Lung (tissue), 12 donors: ENCODE data around the gene PPFIA2. TPM values are rescaled to one million over a fixed set of nuclear protein-coding genes. Genes with fewer than 3 reads are reported as not detected.

Experiments
- ATAC-seq: fragments of 200-7000 bp; cut with Tn5 transposase; one replicate; pipeline ENCODE4 v1.9.1; 2020; ENCODE audit warnings: moderate number of reproducible peaks; ENCODE audit not compliant: insufficient read depth, low FRiP score
- DNase-seq, 3 donors: peaks; one replicate each; pipeline ENCODE4 v3.0.0-alpha.2; 2013 to 2017
- H3K27ac ChIP-seq, 2 donors: one replicate each; pipeline ENCODE4 v1.5.1; 2013; ENCODE audit warnings: mild to moderate bottlenecking in 2 of 2, moderate library complexity in 2 of 2, control low read depth in 1 of 2, inconsistent platforms in 1 of 2, low read depth in 1 of 2, low read length in 1 of 2
- H3K27me3 ChIP-seq, 3 donors: one replicate each; pipeline ENCODE4 v1.5.1; 2013; ENCODE audit warnings: low read length in 2 of 3; ENCODE audit not compliant: control insufficient read depth in 3 of 3, insufficient read depth in 3 of 3
- H3K36me3 ChIP-seq, 4 donors: one replicate each; pipeline ENCODE4 v1.5.1; 2013; ENCODE audit warnings: low read length in 4 of 4, mild to moderate bottlenecking in 1 of 4, moderate library complexity in 1 of 4; ENCODE audit not compliant: control insufficient read depth in 4 of 4, insufficient read depth in 4 of 4
- H3K4me1 ChIP-seq, 5 donors: one replicate each; pipeline ENCODE4 v1.5.1; 2013; ENCODE audit warnings: low read length in 5 of 5, mild to moderate bottlenecking in 2 of 5, moderate library complexity in 1 of 5; ENCODE audit not compliant: control insufficient read depth in 5 of 5, insufficient read depth in 5 of 5
- H3K4me3 ChIP-seq: one replicate; pipeline ENCODE4 v1.5.1; 2013; ENCODE audit warnings: mild to moderate bottlenecking, control low read depth, moderate library complexity
- H3K9ac ChIP-seq, 2 donors: one replicate each; pipeline ENCODE4 v1.5.1; 2013; ENCODE audit warnings: low read length in 2 of 2, control low read depth in 1 of 2; ENCODE audit not compliant: insufficient read depth in 1 of 2
- H3K9me3 ChIP-seq, 4 donors: one replicate each; pipeline ENCODE4 v1.5.1; 2013; ENCODE audit warnings: low read length in 3 of 4, mild to moderate bottlenecking in 1 of 4, moderate library complexity in 1 of 4; ENCODE audit not compliant: control insufficient read depth in 4 of 4, insufficient read depth in 3 of 4
- CTCF ChIP-seq: IDR thresholded peaks from 2 replicates; pipeline ENCODE4 v1.5.1; 2012; ENCODE audit warnings: mild to moderate bottlenecking; ENCODE audit errors: control extremely low read depth, extremely low read depth
- WGBS, 2 donors: extraction: QIAGEN DNeasy Blood & Tissue Kit; methylation state at CpG; one replicate each; pipeline ENCODE4 v1.1.7; 2013; 5-methylcytosine and 5-hydroxymethylcytosine counted together
- polyA plus RNA-seq, 2 donors: library from polyadenylated mRNA; stranded (reverse); fragments of 200-250 nt; gene quantifications; one replicate each; pipeline ENCODE4 v1.2.1, GENCODE V29; 2013
- total RNA-seq, 2 donors: library from RNA; depleted of rRNA in 1 of 2; stranded (reverse); fragments of >200 nt in 1 of 2; gene quantifications; one replicate each; pipeline ENCODE4 v1.2.1, GENCODE V29; 2014 to 2021
- donor health status: control.
- donor health status: control.
- donor health status: Bipolar disorder and iron deficiency.
- donor health status: healthy.
- donor health status: DM: yes; HTN: yes; CAD: no.

Gene PPFIA2
- total and polyA plus RNA-seq, 4 donors = 0.09 to 2.3 (median 0.89) TPM

- DNase-seq (no peak), ATAC-seq (no peak)
- no peak overlapping the region for H3K9ac ChIP-seq
- no peaks in the 10 kb centered on the region for H3K4me1 ChIP-seq
- no peaks in the 10 kb centered on the region for H3K36me3 ChIP-seq
- no peak overlapping the region for H3K27ac ChIP-seq
- H3K4me3 ChIP-seq = no peak overlapping the region
- peaks cover 0 to 3% (median 0%) of the 10 kb centered on the region in 4 donors for H3K9me3 ChIP-seq
- TF ChIP-seq CTCF = no peak
- no peaks in the 10 kb centered on the region for H3K27me3 ChIP-seq
Measured at GRCh38 chr12:81414441-81414840, 344.7 kb downstream of the PPFIA2 start.

- 45 to 55% methylated on average over 1 of the region's 1 CpG for WGBS, 2 donors
- no peaks in the 10 kb centered on the region for H3K27me3 ChIP-seq
- no peak for ATAC-seq
Measured at GRCh38 chr12:81412940-81413339, 346.2 kb downstream of the PPFIA2 start.

GRCh38 chr12:81403348-81403747, 355.8 kb downstream of the PPFIA2 start:
- Histone ChIP-seq H3K36me3 (peaks cover 0 to 1% (median 0%) of the 10 kb centered on the region in 4 donors), H3K27me3 (no peaks in the 10 kb centered on the region), H3K4me1 (no peaks in the 10 kb centered on the region), H3K4me3 (no peak overlapping the region), H3K27ac (no peak overlapping the region), H3K9ac (no peak overlapping the region), H3K9me3 (peaks cover 0 to 2% (median 0%) of the 10 kb centered on the region in 4 donors)
- WGBS, 2 donors = 93 to 95% methylated on average over 1 of the region's 1 CpG
- DNase-seq (no peak), ATAC-seq (no peak)
- TF ChIP-seq CTCF = no peak

More at GRCh38 chr12:81412940-81413339, 346.2 kb downstream of the PPFIA2 start:
- Histone ChIP-seq H3K36me3 (no peaks in the 10 kb centered on the region), H3K4me1 (no peaks in the 10 kb centered on the region), H3K9me3 (peaks cover 0 to 3% (median 0%) of the 10 kb centered on the region in 4 donors), H3K4me3 (no peak overlapping the region), H3K9ac (no peak overlapping the region), H3K27ac (no peak overlapping the region)
- no peak for TF ChIP-seq CTCF
- no peak for DNase-seq

- Histone ChIP-seq H3K27ac (no peak overlapping the region), H3K4me3 (no peak overlapping the region), H3K4me1 (no peaks in the 10 kb centered on the region), H3K9me3 (peaks cover 0 to 2% (median 0%) of the 10 kb centered on the region in 4 donors), H3K9ac (no peak overlapping the region), H3K36me3 (peaks cover 0 to 1% (median 0%) of the 10 kb centered on the region in 4 donors), H3K27me3 (no peaks in the 10 kb centered on the region)
- no peak for TF ChIP-seq CTCF
- no peak for DNase-seq
- 88 to 92% methylated on average over 2 of the region's 2 CpGs for WGBS, 2 donors
- ATAC-seq = no peak
Measured at GRCh38 chr12:81401241-81401640, 357.9 kb downstream of the PPFIA2 start.
